Suprapubic skin (tissue), 3 donors: ENCODE results near the gene BRIP1.
"Not testable (repeated sequence)": the region's sequence is repeated elsewhere in the genome, so short reads cannot be mapped to it uniquely, and the experiment has no call there.

Experiments used
- POLR2A ChIP-seq, 2 donors: fragments of 450-650 bp; IDR thresholded peaks; one replicate each; pipeline ENCODE4 v1.6.1; 2017; ENCODE audit warnings: antibody characterized with exemption in 2 of 2, mild to moderate bottlenecking in 2 of 2, moderate library complexity in 2 of 2
- TF ChIP-seq, protein P1 (sequence below), 2 donors: fragments of 200-600 bp in 1 of 2; fragments of 450-650 bp in 1 of 2; sonication (generic) in 1 of 2; IDR thresholded peaks; one replicate each; pipeline ENCODE4 v1.5.1; 2016 to 2019; ENCODE audit warnings: antibody characterized with exemption in 2 of 2, mild to moderate bottlenecking in 1 of 2, moderate library complexity in 1 of 2

DNA sequence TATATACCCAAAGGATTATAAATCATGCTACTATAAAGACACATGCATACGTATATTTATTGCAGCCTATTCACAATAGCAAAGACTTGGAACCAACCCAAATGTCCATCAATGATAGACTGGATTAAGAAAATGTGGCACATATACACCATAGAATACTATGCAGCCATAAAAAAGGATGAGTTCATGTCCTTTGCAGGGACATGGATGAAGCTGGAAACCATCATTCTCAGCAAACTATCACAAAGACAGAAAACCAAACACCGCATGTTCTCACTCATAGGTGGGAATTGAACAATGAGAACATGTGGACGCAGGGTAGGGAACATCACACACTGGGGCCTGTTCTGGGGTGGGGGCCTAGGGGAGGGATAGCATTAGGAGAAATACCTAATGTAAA, 89.2 kb downstream of the BRIP1 start:
- TF ChIP-seq, protein P1, sequence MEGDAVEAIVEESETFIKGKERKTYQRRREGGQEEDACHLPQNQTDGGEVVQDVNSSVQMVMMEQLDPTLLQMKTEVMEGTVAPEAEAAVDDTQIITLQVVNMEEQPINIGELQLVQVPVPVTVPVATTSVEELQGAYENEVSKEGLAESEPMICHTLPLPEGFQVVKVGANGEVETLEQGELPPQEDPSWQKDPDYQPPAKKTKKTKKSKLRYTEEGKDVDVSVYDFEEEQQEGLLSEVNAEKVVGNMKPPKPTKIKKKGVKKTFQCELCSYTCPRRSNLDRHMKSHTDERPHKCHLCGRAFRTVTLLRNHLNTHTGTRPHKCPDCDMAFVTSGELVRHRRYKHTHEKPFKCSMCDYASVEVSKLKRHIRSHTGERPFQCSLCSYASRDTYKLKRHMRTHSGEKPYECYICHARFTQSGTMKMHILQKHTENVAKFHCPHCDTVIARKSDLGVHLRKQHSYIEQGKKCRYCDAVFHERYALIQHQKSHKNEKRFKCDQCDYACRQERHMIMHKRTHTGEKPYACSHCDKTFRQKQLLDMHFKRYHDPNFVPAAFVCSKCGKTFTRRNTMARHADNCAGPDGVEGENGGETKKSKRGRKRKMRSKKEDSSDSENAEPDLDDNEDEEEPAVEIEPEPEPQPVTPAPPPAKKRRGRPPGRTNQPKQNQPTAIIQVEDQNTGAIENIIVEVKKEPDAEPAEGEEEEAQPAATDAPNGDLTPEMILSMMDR (IDR thresholded peaks at IDR 0.05), result not testable (repeated sequence)
- not testable (repeated sequence) for TF ChIP-seq POLR2A (IDR thresholded peaks at IDR 0.05)
